Measurements from ENCODE around the gene MCF2L2.
"Not testable (repeated sequence)": the region's sequence is repeated elsewhere in the genome, so short reads cannot be mapped to it uniquely, and the experiment has no call there.

The MCF2L2 gene

DNA sequence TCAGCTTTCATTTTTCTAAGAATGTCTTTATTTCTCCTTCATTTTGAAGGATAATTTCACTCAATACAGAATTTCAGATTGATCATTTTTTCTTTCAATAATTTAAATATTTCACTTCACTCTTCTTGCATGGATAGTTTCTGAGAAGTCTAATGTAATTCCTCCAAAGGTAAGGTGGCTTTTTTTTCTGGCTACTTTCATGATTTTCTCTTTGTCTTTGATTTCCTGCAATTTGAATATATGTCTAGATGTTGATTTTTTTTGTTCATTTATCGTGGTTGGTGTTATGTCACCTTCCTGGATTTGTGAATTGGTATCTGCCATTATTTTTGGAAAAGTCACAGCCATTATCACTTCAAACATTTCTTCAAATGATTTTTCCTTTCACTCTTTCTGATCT lies 14.6 kb upstream of the MCF2L2 start:
- no peak for DNase-seq (ENCODE audit: low read depth)
- no peak overlapping the region for H3K4me3 ChIP-seq (ENCODE audit: low read length)
- TF ChIP-seq, protein P1, sequence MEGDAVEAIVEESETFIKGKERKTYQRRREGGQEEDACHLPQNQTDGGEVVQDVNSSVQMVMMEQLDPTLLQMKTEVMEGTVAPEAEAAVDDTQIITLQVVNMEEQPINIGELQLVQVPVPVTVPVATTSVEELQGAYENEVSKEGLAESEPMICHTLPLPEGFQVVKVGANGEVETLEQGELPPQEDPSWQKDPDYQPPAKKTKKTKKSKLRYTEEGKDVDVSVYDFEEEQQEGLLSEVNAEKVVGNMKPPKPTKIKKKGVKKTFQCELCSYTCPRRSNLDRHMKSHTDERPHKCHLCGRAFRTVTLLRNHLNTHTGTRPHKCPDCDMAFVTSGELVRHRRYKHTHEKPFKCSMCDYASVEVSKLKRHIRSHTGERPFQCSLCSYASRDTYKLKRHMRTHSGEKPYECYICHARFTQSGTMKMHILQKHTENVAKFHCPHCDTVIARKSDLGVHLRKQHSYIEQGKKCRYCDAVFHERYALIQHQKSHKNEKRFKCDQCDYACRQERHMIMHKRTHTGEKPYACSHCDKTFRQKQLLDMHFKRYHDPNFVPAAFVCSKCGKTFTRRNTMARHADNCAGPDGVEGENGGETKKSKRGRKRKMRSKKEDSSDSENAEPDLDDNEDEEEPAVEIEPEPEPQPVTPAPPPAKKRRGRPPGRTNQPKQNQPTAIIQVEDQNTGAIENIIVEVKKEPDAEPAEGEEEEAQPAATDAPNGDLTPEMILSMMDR (conservative IDR thresholded peaks at IDR 0.05; ENCODE audit: low read depth, low read length): no peak

DNA sequence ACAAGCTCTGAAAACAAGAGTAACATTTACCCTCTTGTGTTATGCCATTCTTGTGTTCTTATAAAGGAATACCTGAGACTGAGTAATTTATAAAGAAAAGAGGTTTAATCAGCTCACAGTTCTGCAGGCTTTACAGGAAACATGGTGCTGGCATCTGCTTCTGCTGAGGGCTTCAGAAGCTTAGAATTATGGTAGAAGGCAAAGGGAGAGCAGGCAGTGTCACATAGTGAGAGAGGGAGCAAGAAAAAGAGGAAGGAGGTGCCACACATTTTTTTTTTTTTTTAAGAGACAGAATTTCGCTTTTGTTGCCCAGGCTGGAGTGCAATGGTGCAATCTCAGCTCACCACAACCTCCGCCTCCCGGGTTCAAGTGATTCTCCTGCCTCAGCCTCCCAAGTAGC lies 12.1 kb upstream of the MCF2L2 start:
- not testable (repeated sequence) for DNase-seq (ENCODE audit: low read depth); H3K4me3 ChIP-seq (ENCODE audit: low read length)

DNA sequence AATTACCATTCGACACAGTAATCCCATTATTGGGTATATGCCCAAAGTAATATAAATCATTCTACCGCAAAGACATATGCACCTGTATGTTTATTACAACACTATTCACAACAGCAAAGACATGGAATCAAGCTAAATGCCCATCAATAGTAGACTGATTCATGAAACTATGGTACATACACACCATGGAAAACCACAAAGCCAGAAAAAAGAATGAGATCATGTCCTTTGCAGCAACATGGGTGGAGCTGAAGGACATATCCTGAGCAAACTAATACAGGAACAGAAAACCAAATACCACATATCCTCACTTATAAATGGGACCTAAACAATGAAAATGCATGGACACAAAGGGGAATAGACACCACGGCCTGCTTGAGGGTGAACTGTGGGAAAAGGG lies 11.1 kb upstream of the MCF2L2 start:
- no peak for DNase-seq (ENCODE audit: low read depth)
- H3K4me3 ChIP-seq (ENCODE audit: low read length): no peak overlapping the region
- TF ChIP-seq, protein P1 (conservative IDR thresholded peaks at IDR 0.05; ENCODE audit: low read depth, low read length): no peak

DNA sequence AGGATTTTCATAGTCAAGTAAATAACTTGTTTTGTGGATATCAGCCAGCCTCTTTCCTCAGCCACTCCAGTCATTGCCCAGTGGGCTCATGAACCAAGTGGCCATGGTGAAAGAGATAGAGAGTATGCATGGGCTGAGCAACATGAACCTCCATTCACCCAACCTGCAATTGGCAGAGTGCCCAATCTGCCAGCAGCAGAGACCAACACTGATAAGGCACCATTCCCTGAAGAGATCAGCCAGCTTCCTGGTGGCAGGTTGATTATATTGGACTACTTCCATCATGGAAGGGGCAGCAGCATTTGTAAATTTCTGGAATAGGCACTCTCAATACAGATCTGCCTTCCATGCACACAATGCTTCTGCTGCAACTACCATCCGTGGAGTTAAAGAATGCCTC lies 10.3 kb upstream of the MCF2L2 start:
- TF ChIP-seq, protein P1 (conservative IDR thresholded peaks at IDR 0.05; ENCODE audit: low read depth, low read length): no peak

DNA sequence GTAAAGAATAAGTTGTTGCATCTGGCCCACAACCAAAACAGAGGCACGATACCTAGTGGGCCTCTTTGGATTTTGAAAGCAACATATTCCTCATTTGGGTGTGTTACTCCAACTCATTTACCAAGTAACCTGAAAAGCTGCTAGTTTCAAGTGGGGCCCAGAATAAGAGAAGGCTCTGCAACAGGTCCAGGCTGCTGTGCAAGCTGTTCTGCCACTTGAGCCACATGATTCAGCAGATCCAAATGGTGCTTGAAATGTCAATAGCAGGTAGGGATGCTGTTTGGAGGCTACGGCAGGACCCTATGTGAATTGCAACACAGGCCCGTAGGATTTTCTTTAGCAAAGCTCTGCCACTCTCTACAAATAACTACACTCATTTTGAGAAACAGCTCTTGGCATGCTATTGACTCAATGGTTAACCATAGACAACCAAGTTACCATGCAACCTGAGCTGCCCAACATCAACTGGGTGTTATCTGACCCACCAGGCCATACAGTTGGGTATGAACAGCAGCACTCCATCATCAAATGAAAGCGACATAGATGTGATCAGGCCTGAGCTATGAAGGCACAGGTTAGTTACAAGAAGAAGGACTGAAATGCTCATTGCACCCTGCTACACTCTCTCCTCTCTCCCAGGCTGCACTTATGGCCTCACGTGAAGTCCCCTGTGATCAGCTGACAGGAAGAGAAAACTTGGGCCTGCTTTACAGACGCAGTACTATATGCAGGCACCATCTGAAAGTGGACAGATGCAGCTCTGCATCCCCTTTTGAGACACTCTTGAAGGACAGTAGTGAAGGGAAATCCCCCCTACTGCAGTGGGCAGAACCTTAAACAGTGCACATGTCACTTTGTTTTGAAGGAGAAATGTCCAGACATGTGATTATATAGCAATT lies 9.5 kb upstream of the MCF2L2 start:
- no peak overlapping the region for H3K4me3 ChIP-seq (ENCODE audit: low read length)
- TF ChIP-seq, protein P1 (conservative IDR thresholded peaks at IDR 0.05; ENCODE audit: low read depth, low read length): no peak
- no peak for DNase-seq (ENCODE audit: low read depth)

More for the DNA sequence above, 10.3 kb upstream of the MCF2L2 start:
- no peak for DNase-seq (ENCODE audit: low read depth)
- H3K4me3 ChIP-seq (ENCODE audit: low read length): no peak overlapping the region

DNA sequence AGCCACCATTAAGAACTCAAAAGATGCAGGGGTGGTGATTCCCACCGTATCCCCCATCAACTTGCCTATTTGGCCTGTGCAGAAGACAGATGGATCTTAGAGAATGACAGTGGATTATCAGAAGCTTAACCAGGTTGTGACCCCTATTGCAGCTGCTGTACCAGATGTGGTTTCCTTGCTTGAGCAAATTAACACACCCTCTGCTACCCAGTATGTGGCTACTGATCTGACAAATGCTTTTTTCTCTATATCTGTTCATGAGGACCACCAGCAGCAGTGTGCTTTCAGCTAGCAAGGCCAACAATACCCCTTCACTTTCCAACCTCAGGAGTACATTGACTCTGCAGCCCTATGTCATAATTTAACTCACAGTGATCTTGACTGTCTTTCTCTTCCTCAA lies 8.6 kb upstream of the MCF2L2 start:
- H3K4me3 ChIP-seq (ENCODE audit: low read length): no peak overlapping the region
- TF ChIP-seq, protein P1 (conservative IDR thresholded peaks at IDR 0.05; ENCODE audit: low read depth, low read length): no peak
- DNase-seq (ENCODE audit: low read depth): no peak

DNA sequence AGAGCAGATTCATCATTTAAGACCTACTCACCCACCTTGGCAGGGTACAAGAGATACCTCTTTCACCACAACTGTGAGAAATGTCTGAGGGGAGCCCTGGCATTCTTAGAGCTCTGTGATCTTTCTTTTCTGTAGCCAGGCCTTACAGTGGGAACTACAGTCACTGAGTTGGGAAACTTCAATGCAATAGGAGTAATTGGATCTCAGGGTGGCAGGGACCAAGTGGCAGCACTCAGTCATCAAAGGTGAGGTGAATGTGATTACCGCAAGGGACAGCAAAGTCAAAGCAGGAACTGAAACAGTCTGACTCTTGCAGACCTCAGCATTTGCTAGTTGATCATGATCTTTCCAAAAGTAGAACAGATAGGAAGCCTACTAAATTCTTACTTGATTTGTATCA lies 7.2 kb upstream of the MCF2L2 start:
- no peak for DNase-seq (ENCODE audit: low read depth)
- TF ChIP-seq, protein P1 (conservative IDR thresholded peaks at IDR 0.05; ENCODE audit: low read depth, low read length): no peak
- H3K4me3 ChIP-seq (ENCODE audit: low read length): no peak overlapping the region
